ENCODE results near the gene PRICKLE1. TPM values are rescaled to one million over a fixed set of nuclear protein-coding genes. Genes with fewer than 3 reads are reported as not detected.

The PRICKLE1 gene
- total and polyA plus RNA-seq, 9 of the 15 experiments (the other 6 are each of a cell fraction or from before 2014, with no cell fraction given) = 0.22 to 0.85 (median 0.31) TPM

DNA sequence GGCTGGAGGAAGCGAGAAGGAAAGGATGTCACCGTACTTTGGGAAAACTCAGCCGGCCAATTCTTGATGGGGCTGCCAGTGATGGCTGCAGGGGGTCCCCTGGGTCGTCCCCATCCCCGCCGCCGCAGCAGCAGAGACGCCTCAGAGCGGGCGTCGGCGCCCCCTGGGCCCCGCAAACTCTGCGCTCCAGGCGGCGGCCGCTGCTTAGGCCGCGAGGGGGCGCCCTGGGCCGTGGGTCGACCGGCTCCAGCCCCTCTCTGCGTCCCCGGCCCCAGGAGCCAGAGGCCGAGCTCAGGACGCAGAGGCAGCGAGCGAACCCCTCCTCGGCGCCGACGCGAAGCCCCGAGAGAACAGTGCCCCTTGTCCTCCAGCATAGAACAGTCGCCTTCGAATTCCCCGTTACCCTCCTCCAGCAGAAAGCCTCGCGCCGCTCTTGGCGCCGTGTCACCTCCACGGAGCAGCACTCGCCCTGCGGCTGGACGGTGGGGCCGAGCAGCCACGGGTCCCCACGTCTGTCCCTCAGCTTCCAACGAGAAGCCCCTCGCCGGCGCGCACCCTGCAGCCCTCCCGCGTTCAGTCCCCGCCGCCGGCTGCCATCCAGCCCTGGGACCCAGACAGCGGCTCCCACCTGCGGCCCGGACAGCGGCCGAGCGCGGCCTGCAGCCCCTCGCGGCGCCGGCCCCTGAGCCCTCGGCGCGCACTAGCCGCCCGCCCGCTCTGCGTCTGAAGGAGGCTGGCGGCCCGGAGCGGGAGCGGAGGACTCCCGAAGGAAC, 106.6 kb downstream of the PRICKLE1 start (continued):
- 0 out of 2 replicates have a peak, but pooled peaks have one; percentile 27 for TF ChIP-seq ZNF12 (CRISPR knock-in tag; IDR thresholded peaks at IDR 0.05)
- TF ChIP-seq SMC3 (conservative IDR thresholded peaks at IDR 0.05; ENCODE audit: insufficient read depth, low read depth, low read length) = peak; percentile 49
- peak; percentile 72 for TF ChIP-seq NCOA6 (IDR thresholded peaks at IDR 0.05)
- TF ChIP-seq, protein P1, sequence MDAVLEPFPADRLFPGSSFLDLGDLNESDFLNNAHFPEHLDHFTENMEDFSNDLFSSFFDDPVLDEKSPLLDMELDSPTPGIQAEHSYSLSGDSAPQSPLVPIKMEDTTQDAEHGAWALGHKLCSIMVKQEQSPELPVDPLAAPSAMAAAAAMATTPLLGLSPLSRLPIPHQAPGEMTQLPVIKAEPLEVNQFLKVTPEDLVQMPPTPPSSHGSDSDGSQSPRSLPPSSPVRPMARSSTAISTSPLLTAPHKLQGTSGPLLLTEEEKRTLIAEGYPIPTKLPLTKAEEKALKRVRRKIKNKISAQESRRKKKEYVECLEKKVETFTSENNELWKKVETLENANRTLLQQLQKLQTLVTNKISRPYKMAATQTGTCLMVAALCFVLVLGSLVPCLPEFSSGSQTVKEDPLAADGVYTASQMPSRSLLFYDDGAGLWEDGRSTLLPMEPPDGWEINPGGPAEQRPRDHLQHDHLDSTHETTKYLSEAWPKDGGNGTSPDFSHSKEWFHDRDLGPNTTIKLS (IDR thresholded peaks at IDR 0.05; ENCODE audit: borderline replicate concordance, low read depth) = 0 out of 2 replicates have a peak, but pooled peaks have one; percentile 16
- peak; percentile 57 for TF ChIP-seq NFIC (IDR thresholded peaks at IDR 0.05)
- no peak for TF ChIP-seq ZNF184 (CRISPR knock-in tag; IDR thresholded peaks at IDR 0.05)
- no peak for TF ChIP-seq TRIM24 (IDR thresholded peaks at IDR 0.05)
- TF ChIP-seq FOXJ3 (CRISPR knock-in tag; IDR thresholded peaks at IDR 0.05) = no peak
- TF ChIP-seq, protein P2, sequence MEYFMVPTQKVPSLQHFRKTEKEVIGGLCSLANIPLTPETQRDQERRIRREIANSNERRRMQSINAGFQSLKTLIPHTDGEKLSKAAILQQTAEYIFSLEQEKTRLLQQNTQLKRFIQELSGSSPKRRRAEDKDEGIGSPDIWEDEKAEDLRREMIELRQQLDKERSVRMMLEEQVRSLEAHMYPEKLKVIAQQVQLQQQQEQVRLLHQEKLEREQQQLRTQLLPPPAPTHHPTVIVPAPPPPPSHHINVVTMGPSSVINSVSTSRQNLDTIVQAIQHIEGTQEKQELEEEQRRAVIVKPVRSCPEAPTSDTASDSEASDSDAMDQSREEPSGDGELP (CRISPR knock-in tag; IDR thresholded peaks at IDR 0.05; ENCODE audit: borderline replicate concordance) = peak; percentile 31; the same call in 1 of the 2 replicates
- no peak for TF ChIP-seq HSF4 (CRISPR knock-in tag; IDR thresholded peaks at IDR 0.05; ENCODE audit: borderline replicate concordance)
- TF ChIP-seq, protein P3, sequence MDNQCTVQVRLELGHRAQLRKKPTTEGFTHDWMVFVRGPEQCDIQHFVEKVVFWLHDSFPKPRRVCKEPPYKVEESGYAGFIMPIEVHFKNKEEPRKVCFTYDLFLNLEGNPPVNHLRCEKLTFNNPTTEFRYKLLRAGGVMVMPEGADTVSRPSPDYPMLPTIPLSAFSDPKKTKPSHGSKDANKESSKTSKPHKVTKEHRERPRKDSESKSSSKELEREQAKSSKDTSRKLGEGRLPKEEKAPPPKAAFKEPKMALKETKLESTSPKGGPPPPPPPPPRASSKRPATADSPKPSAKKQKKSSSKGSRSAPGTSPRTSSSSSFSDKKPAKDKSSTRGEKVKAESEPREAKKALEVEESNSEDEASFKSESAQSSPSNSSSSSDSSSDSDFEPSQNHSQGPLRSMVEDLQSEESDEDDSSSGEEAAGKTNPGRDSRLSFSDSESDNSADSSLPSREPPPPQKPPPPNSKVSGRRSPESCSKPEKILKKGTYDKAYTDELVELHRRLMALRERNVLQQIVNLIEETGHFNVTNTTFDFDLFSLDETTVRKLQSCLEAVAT (IDR thresholded peaks at IDR 0.05) = no peak
- no peak for TF ChIP-seq ZNF3 (CRISPR knock-in tag; IDR thresholded peaks at IDR 0.05)
- TF ChIP-seq, protein P4, sequence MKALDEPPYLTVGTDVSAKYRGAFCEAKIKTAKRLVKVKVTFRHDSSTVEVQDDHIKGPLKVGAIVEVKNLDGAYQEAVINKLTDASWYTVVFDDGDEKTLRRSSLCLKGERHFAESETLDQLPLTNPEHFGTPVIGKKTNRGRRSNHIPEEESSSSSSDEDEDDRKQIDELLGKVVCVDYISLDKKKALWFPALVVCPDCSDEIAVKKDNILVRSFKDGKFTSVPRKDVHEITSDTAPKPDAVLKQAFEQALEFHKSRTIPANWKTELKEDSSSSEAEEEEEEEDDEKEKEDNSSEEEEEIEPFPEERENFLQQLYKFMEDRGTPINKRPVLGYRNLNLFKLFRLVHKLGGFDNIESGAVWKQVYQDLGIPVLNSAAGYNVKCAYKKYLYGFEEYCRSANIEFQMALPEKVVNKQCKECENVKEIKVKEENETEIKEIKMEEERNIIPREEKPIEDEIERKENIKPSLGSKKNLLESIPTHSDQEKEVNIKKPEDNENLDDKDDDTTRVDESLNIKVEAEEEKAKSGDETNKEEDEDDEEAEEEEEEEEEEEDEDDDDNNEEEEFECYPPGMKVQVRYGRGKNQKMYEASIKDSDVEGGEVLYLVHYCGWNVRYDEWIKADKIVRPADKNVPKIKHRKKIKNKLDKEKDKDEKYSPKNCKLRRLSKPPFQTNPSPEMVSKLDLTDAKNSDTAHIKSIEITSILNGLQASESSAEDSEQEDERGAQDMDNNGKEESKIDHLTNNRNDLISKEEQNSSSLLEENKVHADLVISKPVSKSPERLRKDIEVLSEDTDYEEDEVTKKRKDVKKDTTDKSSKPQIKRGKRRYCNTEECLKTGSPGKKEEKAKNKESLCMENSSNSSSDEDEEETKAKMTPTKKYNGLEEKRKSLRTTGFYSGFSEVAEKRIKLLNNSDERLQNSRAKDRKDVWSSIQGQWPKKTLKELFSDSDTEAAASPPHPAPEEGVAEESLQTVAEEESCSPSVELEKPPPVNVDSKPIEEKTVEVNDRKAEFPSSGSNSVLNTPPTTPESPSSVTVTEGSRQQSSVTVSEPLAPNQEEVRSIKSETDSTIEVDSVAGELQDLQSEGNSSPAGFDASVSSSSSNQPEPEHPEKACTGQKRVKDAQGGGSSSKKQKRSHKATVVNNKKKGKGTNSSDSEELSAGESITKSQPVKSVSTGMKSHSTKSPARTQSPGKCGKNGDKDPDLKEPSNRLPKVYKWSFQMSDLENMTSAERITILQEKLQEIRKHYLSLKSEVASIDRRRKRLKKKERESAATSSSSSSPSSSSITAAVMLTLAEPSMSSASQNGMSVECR (CRISPR knock-in tag; IDR thresholded peaks at IDR 0.05) = peak; percentile 54; the same call in 1 of the 2 replicates
- TF ChIP-seq U2AF2 (optimal IDR thresholded peaks at IDR 0.05; ENCODE audit: low read depth, low read length) = no peak
- TF ChIP-seq, protein P5, sequence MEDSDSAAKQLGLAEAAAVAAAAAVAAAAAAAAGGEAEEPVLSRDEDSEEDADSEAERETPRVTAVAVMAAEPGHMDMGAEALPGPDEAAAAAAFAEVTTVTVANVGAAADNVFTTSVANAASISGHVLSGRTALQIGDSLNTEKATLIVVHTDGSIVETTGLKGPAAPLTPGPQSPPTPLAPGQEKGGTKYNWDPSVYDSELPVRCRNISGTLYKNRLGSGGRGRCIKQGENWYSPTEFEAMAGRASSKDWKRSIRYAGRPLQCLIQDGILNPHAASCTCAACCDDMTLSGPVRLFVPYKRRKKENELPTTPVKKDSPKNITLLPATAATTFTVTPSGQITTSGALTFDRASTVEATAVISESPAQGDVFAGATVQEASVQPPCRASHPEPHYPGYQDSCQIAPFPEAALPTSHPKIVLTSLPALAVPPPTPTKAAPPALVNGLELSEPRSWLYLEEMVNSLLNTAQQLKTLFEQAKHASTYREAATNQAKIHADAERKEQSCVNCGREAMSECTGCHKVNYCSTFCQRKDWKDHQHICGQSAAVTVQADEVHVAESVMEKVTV (CRISPR knock-in tag; IDR thresholded peaks at IDR 0.05) = 0 out of 2 replicates have a peak, but pooled peaks have one; percentile 44
- peak; percentile 53; the same call in 1 of the 2 replicates for TF ChIP-seq XRCC5 (IDR thresholded peaks at IDR 0.05; ENCODE audit: low read depth, low read length)
